ENCODE results near the gene ANKEF1.

ANKEF1 gene

GRCh38 chr20:10065154-10065833 lies 30.5 kb downstream of the ANKEF1 start:
- H3K9ac ChIP-seq (ENCODE audit: low read depth, low read length) = no peak overlapping the region
- H3K4me3 ChIP-seq (ENCODE audit: low read depth, low read length) = no peak overlapping the region
- peaks cover 2% of the 10 kb centered on the region for H3K4me1 ChIP-seq (ENCODE audit: control insufficient read depth, insufficient read depth, low read length)
- no peaks in the 10 kb centered on the region for H3K9me3 ChIP-seq (ENCODE audit: control insufficient read depth, insufficient read depth, low read length)
- no peaks in the 10 kb centered on the region for H3K36me3 ChIP-seq (ENCODE audit: control insufficient read depth, insufficient read depth, low read length)
- H3K27me3 ChIP-seq (ENCODE audit: control insufficient read depth, insufficient read depth, low read length) = no peaks in the 10 kb centered on the region

- H3K27me3 ChIP-seq (ENCODE audit: control insufficient read depth, insufficient read depth, low read length) = no peaks in the 10 kb centered on the region
- no peaks in the 10 kb centered on the region for H3K36me3 ChIP-seq (ENCODE audit: control insufficient read depth, insufficient read depth, low read length)
- H3K9ac ChIP-seq (ENCODE audit: low read depth, low read length) = no peak overlapping the region
- no peak overlapping the region for H3K4me3 ChIP-seq (ENCODE audit: low read depth, low read length)
- no peaks in the 10 kb centered on the region for H3K4me1 ChIP-seq (ENCODE audit: control insufficient read depth, insufficient read depth, low read length)
- H3K9me3 ChIP-seq (ENCODE audit: control insufficient read depth, insufficient read depth, low read length) = no peaks in the 10 kb centered on the region
These were observed 32.5 kb downstream of the ANKEF1 start for GRCh38 chr20:10067321-10067720.

GRCh38 chr20:10074513-10074912 lies 39.7 kb downstream of the ANKEF1 start:
- Histone ChIP-seq H3K9me3 (ENCODE audit: control insufficient read depth, insufficient read depth, low read length) (no peaks in the 10 kb centered on the region), H3K9ac (ENCODE audit: low read depth, low read length) (no peak overlapping the region), H3K36me3 (ENCODE audit: control insufficient read depth, insufficient read depth, low read length) (no peaks in the 10 kb centered on the region), H3K4me1 (ENCODE audit: control insufficient read depth, insufficient read depth, low read length) (no peaks in the 10 kb centered on the region), H3K27me3 (ENCODE audit: control insufficient read depth, insufficient read depth, low read length) (no peaks in the 10 kb centered on the region), H3K4me3 (ENCODE audit: low read depth, low read length) (no peak overlapping the region)

GRCh38 chr20:10075606-10076005 lies 40.8 kb downstream of the ANKEF1 start:
- Histone ChIP-seq H3K4me3 (ENCODE audit: low read depth, low read length) (no peak overlapping the region), H3K9ac (ENCODE audit: low read depth, low read length) (no peak overlapping the region), H3K27me3 (ENCODE audit: control insufficient read depth, insufficient read depth, low read length) (no peaks in the 10 kb centered on the region), H3K36me3 (ENCODE audit: control insufficient read depth, insufficient read depth, low read length) (no peaks in the 10 kb centered on the region), H3K4me1 (ENCODE audit: control insufficient read depth, insufficient read depth, low read length) (no peaks in the 10 kb centered on the region), H3K9me3 (ENCODE audit: control insufficient read depth, insufficient read depth, low read length) (no peaks in the 10 kb centered on the region)

GRCh38 chr20:10076126-10077080 lies 41.6 kb downstream of the ANKEF1 start:
- Histone ChIP-seq H3K36me3 (ENCODE audit: control insufficient read depth, insufficient read depth, low read length) (no peaks in the 10 kb centered on the region), H3K4me1 (ENCODE audit: control insufficient read depth, insufficient read depth, low read length) (no peaks in the 10 kb centered on the region), H3K9ac (ENCODE audit: low read depth, low read length) (no peak overlapping the region), H3K4me3 (ENCODE audit: low read depth, low read length) (no peak overlapping the region), H3K9me3 (ENCODE audit: control insufficient read depth, insufficient read depth, low read length) (no peaks in the 10 kb centered on the region), H3K27me3 (ENCODE audit: control insufficient read depth, insufficient read depth, low read length) (no peaks in the 10 kb centered on the region)

- no peak overlapping the region for H3K4me3 ChIP-seq (ENCODE audit: low read depth, low read length)
- H3K9me3 ChIP-seq (ENCODE audit: control insufficient read depth, insufficient read depth, low read length) = no peaks in the 10 kb centered on the region
- no peaks in the 10 kb centered on the region for H3K27me3 ChIP-seq (ENCODE audit: control insufficient read depth, insufficient read depth, low read length)
- no peaks in the 10 kb centered on the region for H3K36me3 ChIP-seq (ENCODE audit: control insufficient read depth, insufficient read depth, low read length)
- no peaks in the 10 kb centered on the region for H3K4me1 ChIP-seq (ENCODE audit: control insufficient read depth, insufficient read depth, low read length)
- no peak overlapping the region for H3K9ac ChIP-seq (ENCODE audit: low read depth, low read length)
These were observed 42.3 kb downstream of the ANKEF1 start for GRCh38 chr20:10077081-10077471.

- no peaks in the 10 kb centered on the region for H3K27me3 ChIP-seq (ENCODE audit: control insufficient read depth, insufficient read depth, low read length)
- H3K9me3 ChIP-seq (ENCODE audit: control insufficient read depth, insufficient read depth, low read length) = no peaks in the 10 kb centered on the region
- no peaks in the 10 kb centered on the region for H3K4me1 ChIP-seq (ENCODE audit: control insufficient read depth, insufficient read depth, low read length)
- no peak overlapping the region for H3K9ac ChIP-seq (ENCODE audit: low read depth, low read length)
- no peak overlapping the region for H3K4me3 ChIP-seq (ENCODE audit: low read depth, low read length)
- H3K36me3 ChIP-seq (ENCODE audit: control insufficient read depth, insufficient read depth, low read length) = no peaks in the 10 kb centered on the region
These were observed 43.1 kb downstream of the ANKEF1 start for GRCh38 chr20:10077886-10078285.

GRCh38 chr20:10078403-10078802 lies 43.6 kb downstream of the ANKEF1 start:
- Histone ChIP-seq H3K36me3 (ENCODE audit: control insufficient read depth, insufficient read depth, low read length) (no peaks in the 10 kb centered on the region), H3K9me3 (ENCODE audit: control insufficient read depth, insufficient read depth, low read length) (no peaks in the 10 kb centered on the region), H3K27me3 (ENCODE audit: control insufficient read depth, insufficient read depth, low read length) (no peaks in the 10 kb centered on the region), H3K4me1 (ENCODE audit: control insufficient read depth, insufficient read depth, low read length) (no peaks in the 10 kb centered on the region), H3K4me3 (ENCODE audit: low read depth, low read length) (no peak overlapping the region), H3K9ac (ENCODE audit: low read depth, low read length) (no peak overlapping the region)

GRCh38 chr20:10079964-10080363 lies 45.2 kb downstream of the ANKEF1 start:
- Histone ChIP-seq H3K9me3 (ENCODE audit: control insufficient read depth, insufficient read depth, low read length) (no peaks in the 10 kb centered on the region), H3K4me3 (ENCODE audit: low read depth, low read length) (no peak overlapping the region), H3K27me3 (ENCODE audit: control insufficient read depth, insufficient read depth, low read length) (no peaks in the 10 kb centered on the region), H3K9ac (ENCODE audit: low read depth, low read length) (no peak overlapping the region), H3K36me3 (ENCODE audit: control insufficient read depth, insufficient read depth, low read length) (no peaks in the 10 kb centered on the region), H3K4me1 (ENCODE audit: control insufficient read depth, insufficient read depth, low read length) (no peaks in the 10 kb centered on the region)

- H3K9me3 ChIP-seq (ENCODE audit: control insufficient read depth, insufficient read depth, low read length) = no peaks in the 10 kb centered on the region
- H3K27me3 ChIP-seq (ENCODE audit: control insufficient read depth, insufficient read depth, low read length) = no peaks in the 10 kb centered on the region
- no peaks in the 10 kb centered on the region for H3K4me1 ChIP-seq (ENCODE audit: control insufficient read depth, insufficient read depth, low read length)
- H3K4me3 ChIP-seq (ENCODE audit: low read depth, low read length) = no peak overlapping the region
- no peaks in the 10 kb centered on the region for H3K36me3 ChIP-seq (ENCODE audit: control insufficient read depth, insufficient read depth, low read length)
- H3K9ac ChIP-seq (ENCODE audit: low read depth, low read length) = no peak overlapping the region
These were observed 45.8 kb downstream of the ANKEF1 start for GRCh38 chr20:10080574-10080973.

GRCh38 chr20:10089871-10090587 lies 55.2 kb downstream of the ANKEF1 start:
- Histone ChIP-seq H3K9me3 (ENCODE audit: control insufficient read depth, insufficient read depth, low read length) (no peaks in the 10 kb centered on the region), H3K4me3 (ENCODE audit: low read depth, low read length) (no peak overlapping the region), H3K4me1 (ENCODE audit: control insufficient read depth, insufficient read depth, low read length) (peaks cover 10% of the 10 kb centered on the region), H3K27me3 (ENCODE audit: control insufficient read depth, insufficient read depth, low read length) (no peaks in the 10 kb centered on the region), H3K36me3 (ENCODE audit: control insufficient read depth, insufficient read depth, low read length) (no peaks in the 10 kb centered on the region), H3K9ac (ENCODE audit: low read depth, low read length) (no peak overlapping the region)

Data from iPS-15b (cell line).